ENCODE measurements around the gene KIFC3.
"Not testable (repeated sequence)": the region's sequence is repeated elsewhere in the genome, so short reads cannot be mapped to it uniquely, and the experiment has no call there.

Gene KIFC3, protein sequence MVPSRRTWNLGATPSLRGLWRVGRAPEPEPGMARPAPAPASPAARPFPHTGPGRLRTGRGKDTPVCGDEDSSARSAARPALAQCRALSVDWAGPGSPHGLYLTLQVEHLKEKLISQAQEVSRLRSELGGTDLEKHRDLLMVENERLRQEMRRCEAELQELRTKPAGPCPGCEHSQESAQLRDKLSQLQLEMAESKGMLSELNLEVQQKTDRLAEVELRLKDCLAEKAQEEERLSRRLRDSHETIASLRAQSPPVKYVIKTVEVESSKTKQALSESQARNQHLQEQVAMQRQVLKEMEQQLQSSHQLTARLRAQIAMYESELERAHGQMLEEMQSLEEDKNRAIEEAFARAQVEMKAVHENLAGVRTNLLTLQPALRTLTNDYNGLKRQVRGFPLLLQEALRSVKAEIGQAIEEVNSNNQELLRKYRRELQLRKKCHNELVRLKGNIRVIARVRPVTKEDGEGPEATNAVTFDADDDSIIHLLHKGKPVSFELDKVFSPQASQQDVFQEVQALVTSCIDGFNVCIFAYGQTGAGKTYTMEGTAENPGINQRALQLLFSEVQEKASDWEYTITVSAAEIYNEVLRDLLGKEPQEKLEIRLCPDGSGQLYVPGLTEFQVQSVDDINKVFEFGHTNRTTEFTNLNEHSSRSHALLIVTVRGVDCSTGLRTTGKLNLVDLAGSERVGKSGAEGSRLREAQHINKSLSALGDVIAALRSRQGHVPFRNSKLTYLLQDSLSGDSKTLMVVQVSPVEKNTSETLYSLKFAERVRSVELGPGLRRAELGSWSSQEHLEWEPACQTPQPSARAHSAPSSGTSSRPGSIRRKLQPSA

DNA sequence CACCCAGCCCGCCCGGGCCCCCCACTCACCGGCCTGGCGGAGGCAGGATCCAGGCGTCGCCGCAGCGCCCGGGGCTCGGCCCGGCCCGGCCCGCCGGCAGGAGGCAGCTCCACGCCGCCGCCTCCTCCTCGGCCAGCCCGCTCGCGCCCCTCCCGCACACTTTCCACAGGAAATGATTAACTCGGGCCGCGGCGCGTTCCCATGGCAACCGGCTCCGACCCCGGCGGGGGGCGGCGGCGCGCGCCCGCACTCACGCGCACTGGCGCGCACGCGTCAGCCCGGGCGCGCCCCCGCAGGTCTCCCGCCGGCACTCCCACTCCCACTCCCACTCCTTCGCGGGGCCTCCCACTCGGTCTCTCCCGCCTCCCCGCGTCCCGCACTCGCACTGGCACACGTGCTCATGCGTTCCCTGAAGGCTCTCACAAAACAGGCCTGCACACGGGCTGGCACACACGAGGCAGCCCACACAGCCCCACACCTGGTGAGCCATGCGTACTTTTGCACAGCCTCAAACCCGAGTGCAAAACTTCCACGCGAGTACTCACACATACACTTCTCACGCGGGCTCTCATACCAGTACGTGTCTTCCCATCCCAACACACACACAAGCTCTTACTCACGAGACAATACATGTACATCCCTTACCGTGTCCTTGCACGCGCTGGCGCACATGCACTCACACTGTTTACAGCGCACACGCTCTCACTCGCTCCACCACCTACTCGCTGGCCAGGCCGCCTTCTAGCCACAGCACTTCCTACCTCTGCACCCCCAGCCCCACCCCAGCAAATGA, at the start of gene KIFC3:
KIFC3 (minus strand) TSS at position 151 of the 793 bp plus-strand sequence. CDS start 4,248 bp downstream, outside the sequence.
- in situ Hi-C loops (cut with HindIII; ENCODE audit: low sequenced_read_pairs): no loop called here

DNA sequence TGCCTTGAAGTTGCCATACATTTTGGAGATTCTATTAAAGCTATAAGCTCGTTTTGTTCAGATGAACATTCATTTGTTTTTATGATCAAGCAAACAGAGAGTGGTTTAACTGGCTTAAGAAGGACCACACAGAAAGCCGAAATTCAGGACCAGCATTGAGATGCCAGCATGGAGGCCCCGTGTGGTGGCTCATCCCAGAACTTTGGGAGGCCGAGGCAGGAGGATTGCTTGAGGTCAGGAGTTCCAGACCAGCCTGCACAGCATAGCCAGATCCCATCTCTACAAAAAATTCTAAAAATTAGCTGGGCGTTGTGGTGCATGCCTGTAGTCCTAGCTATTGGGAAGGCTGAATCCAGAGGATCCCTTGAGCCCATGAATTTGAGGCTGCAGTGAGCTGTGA, 45.9 kb upstream of the KIFC3 start:
- in situ Hi-C loops (cut with HindIII; ENCODE audit: low sequenced_read_pairs): no loop called here

- in situ Hi-C loops (cut with HindIII; ENCODE audit: low sequenced_read_pairs): not testable (repeated sequence)
These were observed 44.6 kb upstream of the KIFC3 start for GRCh38 chr16:57846931-57847330.

- in situ Hi-C loops (cut with HindIII; ENCODE audit: low sequenced_read_pairs): no loop called here
These were observed 43.9 kb upstream of the KIFC3 start for GRCh38 chr16:57846078-57846697.

GRCh38 chr16:57845115-57845514, 42.8 kb upstream of the KIFC3 start:
- in situ Hi-C loops (cut with HindIII; ENCODE audit: low sequenced_read_pairs): no loop called here

- in situ Hi-C loops (cut with HindIII; ENCODE audit: low sequenced_read_pairs): no loop called here
These were observed 42.2 kb upstream of the KIFC3 start for GRCh38 chr16:57844416-57845030.

DNA sequence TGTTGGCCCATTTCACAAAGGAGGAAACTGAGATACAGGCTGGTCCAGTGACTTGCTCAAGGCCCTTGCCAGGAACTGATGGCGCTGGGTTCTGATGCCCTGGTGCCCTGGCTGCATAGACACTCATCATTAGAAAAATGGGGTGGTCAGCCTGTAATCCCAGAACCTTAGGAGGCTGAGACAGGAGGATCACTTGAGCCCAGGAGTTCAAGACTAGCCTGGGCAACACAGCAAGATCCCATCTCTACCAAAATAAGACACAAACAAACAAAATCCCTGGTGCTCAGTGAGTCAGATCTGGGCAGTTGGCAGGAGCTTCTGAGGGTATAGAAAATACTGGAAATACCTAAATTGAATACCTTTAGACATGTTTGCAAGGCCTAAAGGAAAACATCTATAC, 41.1 kb upstream of the KIFC3 start:
- in situ Hi-C loops (cut with HindIII; ENCODE audit: low sequenced_read_pairs): no loop called here

DNA sequence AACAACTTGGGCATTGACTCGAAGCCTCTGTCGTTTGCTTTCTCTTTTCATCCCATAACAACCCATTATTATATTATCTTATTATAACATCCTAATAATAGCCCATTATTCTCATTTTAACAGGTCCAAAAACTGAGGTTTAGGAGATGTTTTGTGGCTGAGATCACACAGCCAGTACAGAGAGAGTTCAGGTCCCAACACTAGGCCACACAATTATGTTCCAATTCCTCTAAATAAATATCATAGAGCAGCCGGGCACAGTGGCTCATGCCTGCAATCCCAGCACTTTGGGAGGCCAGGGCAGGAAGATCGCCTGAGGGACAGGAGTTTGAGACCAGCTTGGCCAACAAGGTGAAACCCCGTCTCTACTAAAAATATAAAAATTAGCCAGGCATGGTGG, 40.3 kb upstream of the KIFC3 start:
- in situ Hi-C loops (cut with HindIII; ENCODE audit: low sequenced_read_pairs): no loop called here

DNA sequence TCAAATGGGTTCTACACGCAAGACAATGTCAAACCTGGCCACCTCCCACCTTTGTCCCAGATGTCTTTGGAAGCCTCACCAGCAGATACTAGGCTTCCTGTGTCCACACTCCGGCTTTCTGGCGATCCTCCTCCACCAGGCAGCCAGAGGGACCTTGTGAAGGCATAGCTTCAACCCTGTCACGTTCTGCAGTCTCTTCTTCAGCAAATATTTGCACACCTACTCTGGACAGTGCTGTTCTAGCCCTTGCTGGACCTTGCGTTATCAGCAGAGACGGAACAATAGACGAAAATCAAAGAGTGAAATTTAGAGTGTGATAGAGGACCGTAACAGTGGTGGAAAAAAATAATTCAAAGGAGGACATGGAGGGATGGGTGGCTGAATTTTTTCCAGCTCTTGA, 38.5 kb upstream of the KIFC3 start:
- in situ Hi-C loops (cut with HindIII; ENCODE audit: low sequenced_read_pairs): no loop called here

- in situ Hi-C loops (cut with HindIII; ENCODE audit: low sequenced_read_pairs): no loop called here
These were observed 35.9 kb upstream of the KIFC3 start for GRCh38 chr16:57838161-57838560.

DNA sequence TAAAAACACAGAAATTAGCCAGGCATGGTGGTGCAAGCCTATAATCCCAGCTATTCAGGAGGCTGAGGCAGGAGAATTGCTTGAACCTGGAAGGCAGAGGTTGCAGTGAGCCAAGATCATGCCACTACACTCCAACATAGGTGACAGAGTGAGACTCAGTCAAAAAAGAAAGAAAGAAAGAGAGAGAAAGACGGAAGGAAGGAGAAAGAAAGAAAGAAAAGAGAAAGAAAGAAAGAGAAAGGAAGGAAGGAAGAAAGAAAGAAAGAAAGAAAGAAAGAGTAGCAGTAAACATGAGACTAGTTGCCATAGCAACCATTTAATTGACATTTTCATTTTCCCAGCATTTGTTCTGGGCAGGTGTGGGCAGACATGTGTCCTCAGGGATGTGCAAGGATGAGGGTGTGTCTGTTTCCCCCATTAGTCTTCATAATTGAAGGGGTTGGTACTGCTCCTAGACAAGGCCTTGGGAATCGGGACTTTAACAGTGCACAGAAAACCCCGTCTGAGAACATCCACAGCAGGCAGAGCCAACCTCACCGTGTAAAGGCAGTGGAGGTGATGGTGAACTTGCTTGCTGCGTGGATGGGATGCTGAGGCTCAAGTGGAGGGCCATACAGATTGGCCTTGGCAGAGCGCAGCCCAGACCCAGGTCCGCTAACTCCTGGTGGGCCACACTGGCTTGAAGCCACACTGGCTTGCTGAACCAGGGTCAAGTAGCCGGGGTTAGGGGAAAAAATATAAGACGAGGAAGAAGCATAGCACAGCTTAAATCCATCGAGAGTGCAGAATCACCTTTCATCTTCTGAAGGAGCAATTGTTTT, 35.2 kb upstream of the KIFC3 start:
- in situ Hi-C loops (cut with HindIII; ENCODE audit: low sequenced_read_pairs): no loop called here

- in situ Hi-C loops (cut with HindIII; ENCODE audit: low sequenced_read_pairs): not testable (repeated sequence)
These were observed 33.1 kb upstream of the KIFC3 start for GRCh38 chr16:57835439-57835838.

GRCh38 chr16:57834936-57835335, 32.6 kb upstream of the KIFC3 start:
- in situ Hi-C loops (cut with HindIII; ENCODE audit: low sequenced_read_pairs): no loop called here

DNA sequence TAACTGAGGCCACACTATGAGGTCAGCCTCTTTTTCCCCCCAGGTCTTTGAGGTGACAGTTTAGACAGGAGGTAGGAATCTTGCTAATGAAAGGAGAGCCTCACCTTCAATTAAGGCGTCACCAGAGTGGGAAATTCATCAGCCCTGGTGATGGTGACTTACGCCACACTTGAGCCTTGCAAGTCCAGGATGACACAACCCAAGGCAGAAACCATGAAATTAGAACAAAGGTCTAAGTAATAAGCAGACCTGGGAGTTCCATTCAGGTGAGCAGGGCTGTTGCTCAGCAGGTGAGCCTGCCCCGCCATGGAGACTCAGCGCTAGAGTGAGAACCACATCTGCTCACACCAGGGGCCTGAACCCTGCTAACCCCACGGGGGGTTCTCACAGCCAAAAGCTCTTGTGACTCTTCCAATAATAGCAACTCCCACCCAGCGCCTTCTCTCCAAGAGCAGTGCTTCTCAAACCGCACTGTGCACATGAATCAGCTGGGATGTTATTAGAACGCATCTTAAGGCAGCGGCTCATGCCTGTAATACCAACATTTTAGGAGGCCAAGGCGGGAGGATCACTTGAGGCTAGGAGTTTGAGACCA, 28.7 kb upstream of the KIFC3 start:
- in situ Hi-C loops (cut with HindIII; ENCODE audit: low sequenced_read_pairs): no loop called here

DNA sequence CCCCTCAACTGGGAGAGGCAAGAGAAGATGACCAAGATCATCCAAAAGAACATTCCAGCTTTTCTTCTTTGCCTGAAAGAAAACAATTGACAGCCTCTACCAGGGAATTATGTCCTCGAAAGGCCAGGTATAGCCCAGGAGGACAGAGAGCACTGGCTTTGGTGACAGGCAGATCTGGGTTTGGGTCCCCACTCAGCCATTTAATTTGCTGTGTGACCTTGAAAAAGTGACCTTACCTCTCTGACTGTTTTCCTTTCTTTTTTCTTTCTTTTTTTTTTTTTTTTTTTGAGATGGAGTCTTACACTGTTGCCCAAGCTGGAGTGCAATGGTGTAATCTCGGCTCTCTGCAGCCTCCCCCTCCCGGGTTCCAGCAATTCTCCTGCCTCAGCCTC, 27.7 kb upstream of the KIFC3 start:
- in situ Hi-C loops (cut with HindIII; ENCODE audit: low sequenced_read_pairs): no loop called here

- in situ Hi-C loops (cut with HindIII; ENCODE audit: low sequenced_read_pairs): no loop called here
These were observed 26.2 kb upstream of the KIFC3 start for GRCh38 chr16:57828272-57829161.

GRCh38 chr16:57826706-57827625, 24.7 kb upstream of the KIFC3 start:
- in situ Hi-C loops (cut with HindIII; ENCODE audit: low sequenced_read_pairs): no loop called here
